ENCODE results near the gene GPSM3. TPM values are rescaled to one million over a fixed set of nuclear protein-coding genes. Genes with fewer than 3 reads are reported as not detected.

The GPSM3 gene
- total RNA-seq, 1 experiment from 2014 or later: 2.0 TPM

DNA sequence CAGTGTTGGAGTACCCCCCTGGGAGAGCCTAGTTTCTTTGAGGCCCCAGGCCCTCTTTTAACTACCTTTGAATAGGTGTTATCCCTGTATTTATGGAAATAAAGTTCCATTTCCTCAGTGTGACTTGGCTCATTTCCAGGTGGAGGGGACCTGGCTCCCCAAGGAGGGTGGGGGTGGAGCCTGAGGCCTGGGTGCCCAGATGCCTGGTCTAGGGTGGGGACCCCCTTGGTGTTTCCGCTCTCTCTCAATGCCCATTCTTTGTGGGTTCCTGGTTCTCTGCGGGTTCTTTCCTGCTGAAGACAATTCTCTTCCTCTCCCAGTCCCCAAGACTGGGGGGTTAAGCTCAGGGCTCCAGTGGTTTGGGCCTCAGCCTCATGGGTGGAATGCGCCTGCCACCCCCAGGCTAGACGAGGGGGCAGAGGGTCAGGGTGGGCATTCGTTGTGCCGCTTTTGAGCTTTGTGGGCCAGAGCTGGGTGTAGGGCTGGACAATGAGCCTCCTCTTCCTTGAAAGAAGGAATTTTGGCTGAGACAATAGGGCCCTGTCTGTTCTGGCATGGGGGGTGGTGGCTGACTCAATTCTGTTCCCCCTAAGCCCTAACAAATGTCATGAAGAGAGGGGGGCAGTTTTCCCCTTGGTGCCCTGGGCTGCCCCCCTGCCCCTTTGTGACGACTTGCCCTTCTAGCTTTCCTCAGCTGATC lies 28.7 kb downstream of the GPSM3 start:
- no peak for ATAC-seq
- BruUV-seq (replicated peaks): no TSS peak
- DNase-seq (ENCODE audit: low read depth, low spot score): no peak
- ChIA-PET POLR2A (interaction anchor here (0.5 kb wide), 1 partner anchor 22 kb away, joined by 3 read pairs; no protein-coding TSS in a partner anchor), CTCF (interaction anchor here (0.7 kb wide), 1 partner anchor 14 kb away, joined by 3 read pairs; no protein-coding TSS in a partner anchor)
- intact Hi-C loops (cut with micrococcal nuclease; ENCODE audit: unreplicated experiment): no loop called here
- Histone ChIP-seq H3K36me3 (ENCODE audit: control insufficient read depth, insufficient read depth, low read length) (no peaks in the 10 kb centered on the region), H3K27ac (ENCODE audit: low read length) (no peak overlapping the region), H3K9me3 (ENCODE audit: control insufficient read depth, insufficient read depth, low read depth, low read length) (no peaks in the 10 kb centered on the region), H3K4me3 (ENCODE audit: low read depth in 2 of 2, low read length in 2 of 2) (no peak overlapping the region), H3K27me3 (ENCODE audit: control insufficient read depth, insufficient read depth, low read length) (no peaks in the 10 kb centered on the region), H3K4me1 (ENCODE audit: control insufficient read depth, insufficient read depth, low read length) (no peaks in the 10 kb centered on the region)
- TF ChIP-seq POLR2AphosphoS5 (IDR thresholded peaks at IDR 0.05; ENCODE audit: low read depth, low read length) (no peak), TCF7L2 (IDR thresholded peaks at IDR 0.05; ENCODE audit: low read depth, low read length) (no peak), SIN3A (IDR thresholded peaks at IDR 0.05; ENCODE audit: borderline replicate concordance, insufficient read depth, low read depth, low read length) (no peak)
- TF ChIP-seq, protein P1, sequence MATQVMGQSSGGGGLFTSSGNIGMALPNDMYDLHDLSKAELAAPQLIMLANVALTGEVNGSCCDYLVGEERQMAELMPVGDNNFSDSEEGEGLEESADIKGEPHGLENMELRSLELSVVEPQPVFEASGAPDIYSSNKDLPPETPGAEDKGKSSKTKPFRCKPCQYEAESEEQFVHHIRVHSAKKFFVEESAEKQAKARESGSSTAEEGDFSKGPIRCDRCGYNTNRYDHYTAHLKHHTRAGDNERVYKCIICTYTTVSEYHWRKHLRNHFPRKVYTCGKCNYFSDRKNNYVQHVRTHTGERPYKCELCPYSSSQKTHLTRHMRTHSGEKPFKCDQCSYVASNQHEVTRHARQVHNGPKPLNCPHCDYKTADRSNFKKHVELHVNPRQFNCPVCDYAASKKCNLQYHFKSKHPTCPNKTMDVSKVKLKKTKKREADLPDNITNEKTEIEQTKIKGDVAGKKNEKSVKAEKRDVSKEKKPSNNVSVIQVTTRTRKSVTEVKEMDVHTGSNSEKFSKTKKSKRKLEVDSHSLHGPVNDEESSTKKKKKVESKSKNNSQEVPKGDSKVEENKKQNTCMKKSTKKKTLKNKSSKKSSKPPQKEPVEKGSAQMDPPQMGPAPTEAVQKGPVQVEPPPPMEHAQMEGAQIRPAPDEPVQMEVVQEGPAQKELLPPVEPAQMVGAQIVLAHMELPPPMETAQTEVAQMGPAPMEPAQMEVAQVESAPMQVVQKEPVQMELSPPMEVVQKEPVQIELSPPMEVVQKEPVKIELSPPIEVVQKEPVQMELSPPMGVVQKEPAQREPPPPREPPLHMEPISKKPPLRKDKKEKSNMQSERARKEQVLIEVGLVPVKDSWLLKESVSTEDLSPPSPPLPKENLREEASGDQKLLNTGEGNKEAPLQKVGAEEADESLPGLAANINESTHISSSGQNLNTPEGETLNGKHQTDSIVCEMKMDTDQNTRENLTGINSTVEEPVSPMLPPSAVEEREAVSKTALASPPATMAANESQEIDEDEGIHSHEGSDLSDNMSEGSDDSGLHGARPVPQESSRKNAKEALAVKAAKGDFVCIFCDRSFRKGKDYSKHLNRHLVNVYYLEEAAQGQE (IDR thresholded peaks at IDR 0.05; ENCODE audit: insufficient read depth in 1 of 2, low read depth in 2 of 2, low read length in 1 of 2): no peak
- TF ChIP-seq, protein P2, sequence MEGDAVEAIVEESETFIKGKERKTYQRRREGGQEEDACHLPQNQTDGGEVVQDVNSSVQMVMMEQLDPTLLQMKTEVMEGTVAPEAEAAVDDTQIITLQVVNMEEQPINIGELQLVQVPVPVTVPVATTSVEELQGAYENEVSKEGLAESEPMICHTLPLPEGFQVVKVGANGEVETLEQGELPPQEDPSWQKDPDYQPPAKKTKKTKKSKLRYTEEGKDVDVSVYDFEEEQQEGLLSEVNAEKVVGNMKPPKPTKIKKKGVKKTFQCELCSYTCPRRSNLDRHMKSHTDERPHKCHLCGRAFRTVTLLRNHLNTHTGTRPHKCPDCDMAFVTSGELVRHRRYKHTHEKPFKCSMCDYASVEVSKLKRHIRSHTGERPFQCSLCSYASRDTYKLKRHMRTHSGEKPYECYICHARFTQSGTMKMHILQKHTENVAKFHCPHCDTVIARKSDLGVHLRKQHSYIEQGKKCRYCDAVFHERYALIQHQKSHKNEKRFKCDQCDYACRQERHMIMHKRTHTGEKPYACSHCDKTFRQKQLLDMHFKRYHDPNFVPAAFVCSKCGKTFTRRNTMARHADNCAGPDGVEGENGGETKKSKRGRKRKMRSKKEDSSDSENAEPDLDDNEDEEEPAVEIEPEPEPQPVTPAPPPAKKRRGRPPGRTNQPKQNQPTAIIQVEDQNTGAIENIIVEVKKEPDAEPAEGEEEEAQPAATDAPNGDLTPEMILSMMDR (IDR thresholded peaks at IDR 0.05): no peak
- in situ Hi-C loops (cut with HindIII; ENCODE audit: low pct_unique_long_range_greater_than_20kb, low sequenced_read_pairs): no loop called here

DNA sequence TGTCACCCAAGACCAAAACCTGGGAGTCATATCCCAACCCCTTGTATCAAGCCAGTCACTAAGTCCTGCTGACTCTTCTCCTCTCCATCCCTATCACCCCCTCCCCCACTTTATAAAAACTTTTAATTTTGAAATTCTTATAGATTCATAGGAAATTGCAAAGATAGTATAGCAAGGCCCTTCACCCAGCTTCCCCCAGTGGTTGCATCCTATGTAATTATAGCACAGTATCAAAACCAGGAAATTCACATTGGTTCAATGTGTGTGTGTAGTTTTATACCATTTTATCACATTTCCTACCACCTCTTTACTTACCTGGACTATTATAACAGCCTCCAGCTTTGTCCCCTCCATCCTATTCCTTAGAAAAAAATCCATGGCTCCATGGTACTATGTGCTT lies 34.4 kb downstream of the GPSM3 start:
- Histone ChIP-seq H3K4me3 (ENCODE audit: low read depth in 2 of 2, low read length in 2 of 2) (no peak overlapping the region), H3K27me3 (ENCODE audit: control insufficient read depth, insufficient read depth, low read length) (no peaks in the 10 kb centered on the region), H3K36me3 (ENCODE audit: control insufficient read depth, insufficient read depth, low read length) (no peaks in the 10 kb centered on the region; the same call in 1 of the 2 replicates), H3K27ac (ENCODE audit: low read length) (no peak overlapping the region), H3K4me1 (ENCODE audit: control insufficient read depth, insufficient read depth, low read length) (peaks cover 9% of the 10 kb centered on the region), H3K9me3 (ENCODE audit: control insufficient read depth, insufficient read depth, low read depth, low read length) (no peaks in the 10 kb centered on the region)
- no TSS peak for BruUV-seq (replicated peaks)
- intact Hi-C loops (cut with micrococcal nuclease; ENCODE audit: unreplicated experiment) (no loop called here), in situ Hi-C loops (cut with HindIII; ENCODE audit: low pct_unique_long_range_greater_than_20kb, low sequenced_read_pairs) (no loop called here)
- TF ChIP-seq, protein P1 (IDR thresholded peaks at IDR 0.05; ENCODE audit: insufficient read depth in 1 of 2, low read depth in 2 of 2, low read length in 1 of 2): no peak
- TF ChIP-seq SIN3A (IDR thresholded peaks at IDR 0.05; ENCODE audit: borderline replicate concordance, insufficient read depth, low read depth, low read length): no peak
- TF ChIP-seq TCF7L2 (IDR thresholded peaks at IDR 0.05; ENCODE audit: low read depth, low read length): no peak
- TF ChIP-seq, protein P2 (IDR thresholded peaks at IDR 0.05): no peak
- no peak for TF ChIP-seq POLR2AphosphoS5 (IDR thresholded peaks at IDR 0.05; ENCODE audit: low read depth, low read length)
- DNase-seq (ENCODE audit: low read depth, low spot score) (no peak), ATAC-seq (no peak)
- ChIA-PET CTCF (no interaction called here), POLR2A (interaction anchor here (0.7 kb wide), 1 partner anchor 15 kb away, joined by 4 read pairs; no protein-coding TSS in a partner anchor)

Data from Panc1 (cell line).